A549 (cell line): ENCODE results near the gene CLEC20A. TPM values are rescaled to one million over a fixed set of nuclear protein-coding genes. Genes with fewer than 3 reads are reported as not detected.

Experiments used
- ATAC-seq, 2 experiments: fragments of 200-7000 bp in 1 of 2; fragments of >200 bp in 1 of 2; cut with Nextera tagmentation in 1 of 2; cut with Tn5 transposase in 1 of 2; 3 replicates each; pipeline versions ENCODE4 v1.8.0 to v1.9.1; 2018 to 2020; ENCODE audit warnings: mild to moderate bottlenecking in 1 of 2, moderate library complexity in 1 of 2
- CTCF ChIA-PET: fragments of 300-600 bp; sonication (Branson Sonifier 250); formaldehyde crosslinking; extraction: SDS; loops from one replicate; lab custom pipeline; 2021; ENCODE audit warnings: antibody characterized with exemption, inconsistent platforms; lab: Yijun Ruan, JAX
- POLR2A ChIA-PET: fragments of 350-600 bp; formaldehyde crosslinking; extraction: SDS; loops from one replicate; lab custom pipeline; 2021; ENCODE audit warnings: antibody characterized with exemption, inconsistent platforms; lab: Yijun Ruan, JAX
- DNase-seq, 2 experiments: peaks; one replicate each; pipeline versions ENCODE4 v3.0.0 to v3.0.0-alpha.2; 2011 to 2016; ENCODE audit warnings: low read depth in 1 of 2, low spot score in 1 of 2
- FAIRE-seq: peaks from 2 replicates; lab custom pipeline; 2011; peaks lifted over from hg19 to GRCh38; lab: Jason Lieb, UNC
- H3K27ac ChIP-seq, 2 experiments: fragments of >200 bp; sonication (Bioruptor Twin); formaldehyde crosslinking; 3 replicates each; pipeline ENCODE4 v1.5.1; 2016 to 2017
- H3K4me1 ChIP-seq: fragments of >200 bp; sonication (Bioruptor Twin); formaldehyde crosslinking; 3 replicates; pipeline ENCODE4 v1.6.1; 2016
- H3K4me2 ChIP-seq: fragments of >200 bp; sonication (Bioruptor Twin); formaldehyde crosslinking; 3 replicates; pipeline ENCODE4 v1.6.1; 2016
- H3K4me3 ChIP-seq: fragments of >200 bp; sonication (Bioruptor Twin); formaldehyde crosslinking; 3 replicates; pipeline ENCODE4 v1.5.1; 2016
- H3K9me3 ChIP-seq: fragments of >200 bp; sonication (Bioruptor Twin); formaldehyde crosslinking; 3 replicates; pipeline ENCODE4 v1.6.1; 2016
- BCL3 ChIP-seq: fragments of >200 bp; sonication (Bioruptor Twin); formaldehyde crosslinking; IDR thresholded peaks from 3 replicates; pipeline ENCODE4 v1.6.1; 2016
- CHD2 ChIP-seq: fragments of 150-350 bp; IDR thresholded peaks from 2 replicates; pipeline ENCODE4 v1.6.1; 2014; ENCODE audit warnings: low read length; ENCODE audit not compliant: partially characterized antibody
- CHD4 ChIP-seq: fragments of 200-600 bp; sonication (generic); IDR thresholded peaks from 2 replicates; pipeline ENCODE4 v1.6.1; 2016; ENCODE audit warnings: antibody characterized with exemption, mild to moderate bottlenecking, borderline replicate concordance
- ELK1 ChIP-seq: fragments of 150-350 bp; IDR thresholded peaks from 2 replicates; pipeline ENCODE4 v1.6.1; 2014; ENCODE audit warnings: low read depth, mild to moderate bottlenecking, low read length
- EP300 ChIP-seq, 2 experiments: fragments of >200 bp; sonication (Bioruptor Twin); formaldehyde crosslinking; IDR thresholded peaks; 2 replicates in 1 of 2; 3 replicates in 1 of 2; pipeline ENCODE4 v1.6.1; 2016 to 2017
- FOSB ChIP-seq: fragments of 250-450 bp; sonication (Bioruptor Pico); IDR thresholded peaks from 2 replicates; pipeline ENCODE4 v1.5.0; 2020; ENCODE audit warnings: mild to moderate bottlenecking, moderate library complexity
- FOXS1 ChIP-seq: fragments of 250-450 bp; sonication (Bioruptor Pico); IDR thresholded peaks from 2 replicates; pipeline ENCODE4 v1.5.0; 2020; ENCODE audit warnings: mild to moderate bottlenecking, moderate library complexity
- GATA3 ChIP-seq: IDR thresholded peaks from 2 replicates; pipeline ENCODE4 v1.6.1; 2012; ENCODE audit warnings: borderline replicate concordance
- HOXA7 ChIP-seq: fragments of 250-450 bp; sonication (Bioruptor Pico); IDR thresholded peaks from 2 replicates; pipeline ENCODE4 v1.5.0; 2020; ENCODE audit warnings: mild to moderate bottlenecking, moderate library complexity
- HOXB5 ChIP-seq: fragments of 250-450 bp; sonication (Bioruptor Pico); IDR thresholded peaks from 2 replicates; pipeline ENCODE4 v1.5.0; 2020; ENCODE audit warnings: mild to moderate bottlenecking, moderate library complexity
- MAZ ChIP-seq: fragments of 150-350 bp; IDR thresholded peaks from 2 replicates; pipeline ENCODE4 v1.6.1; 2014; ENCODE audit warnings: antibody characterized with exemption, low read depth, low read length, borderline replicate concordance
- NR3C1 ChIP-seq: fragments of >200 bp; sonication (Bioruptor Twin); formaldehyde crosslinking; IDR thresholded peaks from 3 replicates; pipeline ENCODE4 v1.6.1; 2017
- PHF8 ChIP-seq: fragments of 200-600 bp; sonication (generic); IDR thresholded peaks from 2 replicates; pipeline ENCODE4 v1.6.1; 2016; ENCODE audit warnings: low read depth, mild to moderate bottlenecking, antibody characterized with exemption, moderate library complexity, borderline replicate concordance
- RARB ChIP-seq: fragments of 250-450 bp; sonication (Bioruptor Pico); IDR thresholded peaks from 2 replicates; pipeline ENCODE4 v1.8.0; 2021; ENCODE audit warnings: mild to moderate bottlenecking, moderate library complexity
- SMC3 ChIP-seq: fragments of >200 bp; sonication (Bioruptor Twin); formaldehyde crosslinking; IDR thresholded peaks from 3 replicates; pipeline ENCODE4 v1.6.1; 2018; ENCODE audit warnings: inconsistent platforms
- TP53 ChIP-seq: fragments of 250-450 bp; sonication (Bioruptor Pico); IDR thresholded peaks from 2 replicates; pipeline ENCODE4 v1.5.0; 2021; ENCODE audit warnings: mild to moderate bottlenecking, moderate library complexity
- USF2 ChIP-seq: fragments of 450-650 bp; IDR thresholded peaks from 2 replicates; pipeline ENCODE4 v1.6.1; 2014; ENCODE audit warnings: antibody characterized with exemption
- ZFP36 ChIP-seq: fragments of 450-650 bp; IDR thresholded peaks from 2 replicates; pipeline ENCODE4 v1.6.1; 2014; ENCODE audit warnings: borderline replicate concordance; ENCODE audit not compliant: partially characterized antibody
- WGBS: methylation state at CpG from one replicate; pipeline ENCODE4 v1.1.6; 2017; ENCODE audit errors: missing lambda C conversion rate; 5-methylcytosine and 5-hydroxymethylcytosine counted together
- polyA plus RNA-seq, 4 experiments: library from polyadenylated mRNA; depleted of rRNA in 3 of 4; stranded (reverse); fragments of >200 nt; fragmentation: RNase III in 1 of 4; extraction: RNeasy Plus Mini Kit Qiagen cat#74134 plus additional on column Dnase treatment in 1 of 4; gene quantifications; 2 replicates in 3 of 4; 3 replicates in 1 of 4; pipeline ENCODE4 v1.2.3, GENCODE V29; 2011 to 2017

Gene CLEC20A
- polyA plus RNA-seq, 2 of the 4 experiments (the other 2 are of a cell fraction) = not detected

GRCh38 chr1:178489399-178489798, 7.4 kb downstream of the CLEC20A start:
- FAIRE-seq = no peak
- WGBS = 86% methylated on average over 4 of the region's 4 CpGs
- ATAC-seq = no peak
- TF ChIP-seq ELK1 = no peak
- ChIA-PET POLR2A (no interaction called here), CTCF (interaction anchor here (4.2 kb wide), 1 partner anchor 12 kb away, joined by 26 read pairs; no protein-coding TSS in a partner anchor)
- Histone ChIP-seq H3K4me2 (no peak overlapping the region), H3K9me3 (no peaks in the 10 kb centered on the region), H3K4me1 (no peaks in the 10 kb centered on the region), H3K27ac (no peak overlapping the region), H3K4me3 (no peak overlapping the region)
- no peak for DNase-seq

- ChIA-PET CTCF (interaction anchor here (4.2 kb wide), 1 partner anchor 13 kb away, joined by 26 read pairs; no protein-coding TSS in a partner anchor), POLR2A (no interaction called here)
- Histone ChIP-seq H3K4me3 (no peak overlapping the region), H3K4me2 (no peak overlapping the region), H3K9me3 (no peaks in the 10 kb centered on the region), H3K4me1 (no peaks in the 10 kb centered on the region), H3K27ac (no peak overlapping the region)
- no peak for DNase-seq
- WGBS = 60% methylated on average over 4 of the region's 4 CpGs
- FAIRE-seq = no peak
- no peak for TF ChIP-seq FOSB
- TF ChIP-seq TP53 = no peak
- TF ChIP-seq BCL3 = no peak
- TF ChIP-seq USF2 = no peak
- TF ChIP-seq RARB (CRISPR knock-in tag) = no peak
- TF ChIP-seq CHD2 = no peak
- TF ChIP-seq SMC3 = no peak
- TF ChIP-seq GATA3 = no peak
- TF ChIP-seq PHF8 = no peak
- no peak for TF ChIP-seq EP300 (IDR thresholded peaks at IDR 0.05)
- TF ChIP-seq HOXB5 (CRISPR knock-in tag) = no peak
- TF ChIP-seq ELK1 = no peak
- ATAC-seq = no peak
These were observed 8.4 kb downstream of the CLEC20A start for GRCh38 chr1:178488393-178488792.

- 81% methylated on average over 17 of the region's 20 CpGs for whole genome bisulfite sequencing
These were observed 9.6 kb downstream of the CLEC20A start for GRCh38 chr1:178487070-178487615.

More at GRCh38 chr1:178487070-178487615, 9.6 kb downstream of the CLEC20A start:
- H3K4me1 ChIP-seq = no peaks in the 10 kb centered on the region
- peak in 1 of 2 experiments; percentile 14; a peak in 1 of 6 replicates for ATAC-seq
- no peak for FAIRE-seq
- no peak for DNase-seq
- H3K4me2 ChIP-seq = no peak overlapping the region
- H3K4me3 ChIP-seq = no peak overlapping the region
- H3K27ac ChIP-seq = no peak overlapping the region
- ChIA-PET POLR2A (no interaction called here), CTCF (interaction anchor here (4.2 kb wide), 1 partner anchor 14 kb away, joined by 26 read pairs; no protein-coding TSS in a partner anchor)
- no peaks in the 10 kb centered on the region for H3K9me3 ChIP-seq
- no peak for TF ChIP-seq ZFP36
- no peak for TF ChIP-seq CHD4
- no peak for TF ChIP-seq MAZ
- TF ChIP-seq FOXS1 = no peak
- TF ChIP-seq NR3C1 = no peak
- TF ChIP-seq HOXA7 (CRISPR knock-in tag) = no peak
- TF ChIP-seq GATA3 = no peak
